ENCODE data around the gene MYO18B. TPM values are rescaled to one million over a fixed set of nuclear protein-coding genes. Genes with fewer than 3 reads are reported as not detected.

Gene MYO18B
- total RNA-seq, 2 experiments from 2014 or later = 0.11 to 0.22 TPM

- ATAC-seq (ENCODE audit: poor library complexity) (no peak), DNase-seq (no peak)
- Histone ChIP-seq H3K9me3 (ENCODE audit: control insufficient read depth in 1 of 2, insufficient read depth in 1 of 2, low read length in 2 of 2) (peaks cover 0 to 2% of the 10 kb centered on the region in 2 experiments), H3K27me3 (ENCODE audit: control insufficient read depth in 1 of 2, insufficient read depth in 2 of 2, low read length in 2 of 2) (no peaks in the 10 kb centered on the region), H3K27ac (ENCODE audit: low read depth in 1 of 2, low read length in 2 of 2) (no peak overlapping the region), H3K4me3 (ENCODE audit: low read length) (no peak overlapping the region), H3K4me1 (ENCODE audit: insufficient read depth, low read length) (no peaks in the 10 kb centered on the region), H3K36me3 (ENCODE audit: insufficient read depth, low read length) (no peaks in the 10 kb centered on the region)
- intact Hi-C loops (cut with DNase I, micrococcal nuclease) = no loop called here
- POLR2A ChIA-PET = no interaction called here
- no peaks in the 10 kb centered on the region for H3K9me3 Mint-ChIP-seq
- no peaks in the 10 kb centered on the region for H3K4me1 Mint-ChIP-seq (ENCODE audit: low read depth)
- H3K36me3 Mint-ChIP-seq (ENCODE audit: low read depth) = no peaks in the 10 kb centered on the region
- TF ChIP-seq, protein P1, sequence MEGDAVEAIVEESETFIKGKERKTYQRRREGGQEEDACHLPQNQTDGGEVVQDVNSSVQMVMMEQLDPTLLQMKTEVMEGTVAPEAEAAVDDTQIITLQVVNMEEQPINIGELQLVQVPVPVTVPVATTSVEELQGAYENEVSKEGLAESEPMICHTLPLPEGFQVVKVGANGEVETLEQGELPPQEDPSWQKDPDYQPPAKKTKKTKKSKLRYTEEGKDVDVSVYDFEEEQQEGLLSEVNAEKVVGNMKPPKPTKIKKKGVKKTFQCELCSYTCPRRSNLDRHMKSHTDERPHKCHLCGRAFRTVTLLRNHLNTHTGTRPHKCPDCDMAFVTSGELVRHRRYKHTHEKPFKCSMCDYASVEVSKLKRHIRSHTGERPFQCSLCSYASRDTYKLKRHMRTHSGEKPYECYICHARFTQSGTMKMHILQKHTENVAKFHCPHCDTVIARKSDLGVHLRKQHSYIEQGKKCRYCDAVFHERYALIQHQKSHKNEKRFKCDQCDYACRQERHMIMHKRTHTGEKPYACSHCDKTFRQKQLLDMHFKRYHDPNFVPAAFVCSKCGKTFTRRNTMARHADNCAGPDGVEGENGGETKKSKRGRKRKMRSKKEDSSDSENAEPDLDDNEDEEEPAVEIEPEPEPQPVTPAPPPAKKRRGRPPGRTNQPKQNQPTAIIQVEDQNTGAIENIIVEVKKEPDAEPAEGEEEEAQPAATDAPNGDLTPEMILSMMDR (IDR thresholded peaks at IDR 0.05) = no peak
- H3K27me3 Mint-ChIP-seq = peaks cover 20% of the 10 kb centered on the region
- CTCF ChIA-PET = no interaction called here
- no peak overlapping the region for H3K4me3 Mint-ChIP-seq
- H3K27ac Mint-ChIP-seq = no peak overlapping the region
Measured at GRCh38 chr22:25950111-25950510, 208.1 kb downstream of the MYO18B start.

DNA sequence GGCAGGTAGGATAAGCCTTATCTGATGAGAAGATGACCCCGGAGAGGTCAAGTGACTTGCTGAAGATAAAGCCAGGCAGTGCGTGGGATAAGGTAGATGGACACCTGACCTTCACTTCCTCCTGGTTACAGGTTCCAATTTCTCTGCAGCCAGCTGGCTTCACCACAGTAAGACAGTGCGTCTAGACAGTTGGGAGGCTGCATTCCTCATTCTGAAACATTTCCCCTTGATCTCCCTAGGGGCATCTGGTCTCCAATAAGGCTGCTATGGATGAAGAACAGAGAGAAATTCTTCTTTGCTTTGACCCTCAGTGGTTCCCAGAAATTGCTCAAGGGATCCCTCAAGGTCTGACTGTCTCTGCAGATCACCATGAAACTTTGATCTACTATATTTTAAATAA is 211.3 kb downstream of the MYO18B start:
- CTCF ChIA-PET = no interaction called here
- H3K36me3 ChIP-seq (ENCODE audit: insufficient read depth, low read length) = no peaks in the 10 kb centered on the region
- Mint-ChIP-seq H3K36me3 (ENCODE audit: low read depth) (no peaks in the 10 kb centered on the region), H3K27ac (no peak overlapping the region), H3K4me1 (ENCODE audit: low read depth) (no peaks in the 10 kb centered on the region), H3K27me3 (peaks cover 20% of the 10 kb centered on the region), H3K4me3 (no peak overlapping the region), H3K9me3 (no peaks in the 10 kb centered on the region)
- POLR2A ChIA-PET = no interaction called here
- no peak for DNase-seq
- H3K9me3 ChIP-seq (ENCODE audit: control insufficient read depth in 1 of 2, insufficient read depth in 1 of 2, low read length in 2 of 2) = peaks cover 0 to 6% of the 10 kb centered on the region in 2 experiments
- H3K27me3 ChIP-seq (ENCODE audit: control insufficient read depth in 1 of 2, insufficient read depth in 2 of 2, low read length in 2 of 2) = no peaks in the 10 kb centered on the region
- intact Hi-C loops (cut with DNase I, micrococcal nuclease) = no loop called here
- H3K27ac ChIP-seq (ENCODE audit: low read depth in 1 of 2, low read length in 2 of 2) = no peak overlapping the region
- TF ChIP-seq, protein P1 (IDR thresholded peaks at IDR 0.05) = no peak
- H3K4me1 ChIP-seq (ENCODE audit: insufficient read depth, low read length) = no peaks in the 10 kb centered on the region
- H3K4me3 ChIP-seq (ENCODE audit: low read length) = no peak overlapping the region
- ATAC-seq (ENCODE audit: poor library complexity) = no peak

DNA sequence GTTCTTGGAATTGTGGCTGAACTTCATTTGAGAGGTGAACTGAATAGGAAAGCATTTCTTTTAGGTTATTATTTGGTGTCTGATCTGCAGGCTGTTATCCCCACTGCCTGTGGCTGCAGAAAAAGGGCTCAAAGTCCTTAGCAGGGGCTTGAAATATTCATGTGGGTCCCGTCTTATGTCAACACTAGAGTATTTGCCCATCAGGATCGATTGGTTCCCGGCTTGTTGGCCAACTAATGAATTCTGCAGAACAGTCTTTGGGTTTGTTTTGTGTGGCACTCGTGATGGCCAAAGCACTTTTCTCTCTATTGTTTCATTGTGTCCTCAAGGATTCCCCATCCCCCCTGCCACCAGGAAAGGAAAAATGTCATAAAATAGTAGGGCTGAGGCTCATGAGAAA is 211.9 kb downstream of the MYO18B start:
- no peaks in the 10 kb centered on the region for H3K36me3 ChIP-seq (ENCODE audit: insufficient read depth, low read length)
- H3K27ac ChIP-seq (ENCODE audit: low read depth in 1 of 2, low read length in 2 of 2) = no peak overlapping the region
- H3K36me3 Mint-ChIP-seq (ENCODE audit: low read depth) = no peaks in the 10 kb centered on the region
- H3K9me3 ChIP-seq (ENCODE audit: control insufficient read depth in 1 of 2, insufficient read depth in 1 of 2, low read length in 2 of 2) = peaks cover 0 to 6% of the 10 kb centered on the region in 2 experiments
- CTCF ChIA-PET = no interaction called here
- H3K4me1 Mint-ChIP-seq (ENCODE audit: low read depth) = no peaks in the 10 kb centered on the region
- no peak overlapping the region for H3K4me3 Mint-ChIP-seq
- POLR2A ChIA-PET = no interaction called here
- H3K4me1 ChIP-seq (ENCODE audit: insufficient read depth, low read length) = no peaks in the 10 kb centered on the region
- TF ChIP-seq, protein P1 (IDR thresholded peaks at IDR 0.05) = no peak
- H3K27me3 ChIP-seq (ENCODE audit: control insufficient read depth in 1 of 2, insufficient read depth in 2 of 2, low read length in 2 of 2) = no peaks in the 10 kb centered on the region
- H3K27me3 Mint-ChIP-seq = peaks cover 14% of the 10 kb centered on the region
- no peak overlapping the region for H3K4me3 ChIP-seq (ENCODE audit: low read length)
- H3K9me3 Mint-ChIP-seq = no peaks in the 10 kb centered on the region
- ATAC-seq (ENCODE audit: poor library complexity) = no peak
- H3K27ac Mint-ChIP-seq = no peak overlapping the region
- DNase-seq = no peak
- intact Hi-C loops (cut with DNase I, micrococcal nuclease) = no loop called here

Measured in CD4-positive, alpha-beta T cell (primary cell).